ENCODE measurements around the gene EFL1.

Gene EFL1

GRCh38 chr15:82114660-82115059 is 147.9 kb downstream of the EFL1 start:
- no peak for DNase-seq

GRCh38 chr15:82113106-82113715 is 149.3 kb downstream of the EFL1 start:
- no peak for DNase-seq

DNA sequence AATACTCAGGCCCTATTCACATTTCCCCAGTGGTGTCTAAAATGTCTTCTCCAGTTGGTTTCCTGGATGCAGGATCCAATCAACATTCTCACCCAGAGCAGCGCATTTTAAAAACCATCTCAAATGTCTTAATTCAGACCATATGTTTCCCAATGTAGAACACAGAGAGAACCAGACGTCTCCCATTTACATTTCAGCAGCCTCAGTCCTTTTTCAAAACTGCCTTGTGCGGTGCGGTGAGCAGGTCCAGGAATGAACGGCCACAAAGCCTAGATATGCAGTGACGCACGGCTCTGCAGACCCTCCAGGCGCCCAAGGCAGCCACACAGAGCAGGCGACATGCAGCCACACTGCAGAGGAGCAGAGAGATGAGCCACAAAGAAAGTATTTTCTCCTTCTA is 150.6 kb downstream of the EFL1 start:
- no peak for DNase-seq

DNA sequence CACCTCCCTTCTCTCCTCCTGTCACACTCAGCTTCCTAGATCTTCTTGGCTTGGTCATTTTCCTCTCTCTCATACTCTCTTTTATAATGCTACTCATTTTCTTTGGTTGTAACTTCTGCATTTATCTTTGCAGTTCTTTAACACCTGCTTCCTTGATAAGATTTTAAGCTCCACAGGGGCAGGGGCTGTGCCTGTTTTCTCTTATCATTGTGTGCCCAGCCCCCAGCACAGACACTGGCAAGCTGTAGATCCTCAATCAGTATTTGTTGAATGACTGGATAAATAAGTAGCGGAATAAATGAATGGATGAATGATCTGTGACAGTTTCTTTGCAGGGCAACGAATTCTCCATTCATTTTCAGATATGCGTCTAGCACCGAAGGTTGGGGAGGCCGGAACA is 152.4 kb downstream of the EFL1 start:
- no peak for DNase-seq

DNA sequence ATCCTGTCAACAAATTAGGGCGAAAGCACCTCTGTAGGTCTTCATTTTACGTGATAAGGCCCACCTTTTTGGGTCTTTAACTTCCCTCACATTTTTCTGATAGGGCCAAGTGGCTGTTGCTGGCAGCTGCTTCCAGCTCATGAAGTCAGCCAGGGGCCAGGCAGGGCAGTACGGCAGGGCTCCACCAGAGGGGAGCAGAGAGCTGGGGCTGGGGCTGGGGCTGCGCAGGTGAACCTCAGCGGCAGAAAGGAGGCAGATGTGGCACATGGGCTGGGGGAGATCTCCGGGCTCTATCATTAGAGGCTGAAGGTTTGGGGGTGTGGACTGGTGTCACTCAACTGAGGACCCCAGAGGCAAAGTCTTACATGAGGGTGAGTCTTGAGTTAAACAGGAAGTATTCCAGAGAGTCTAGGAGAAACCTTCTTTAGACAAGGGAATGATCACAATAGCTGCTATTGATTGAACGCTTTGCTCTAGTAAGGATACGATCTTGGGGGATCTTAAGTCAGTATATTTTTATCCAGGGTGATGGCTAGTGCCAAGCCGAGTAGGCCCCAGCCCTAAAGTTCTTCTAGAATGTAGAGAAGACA is 153.9 kb downstream of the EFL1 start:
- DNase-seq = peak; percentile 42 to 74 (median 68)

GRCh38 chr15:82106679-82107078 is 155.9 kb downstream of the EFL1 start:
- DNase-seq = no peak

- DNase-seq = no peak
Measured at GRCh38 chr15:82105451-82106215, 156.9 kb downstream of the EFL1 start.

- DNase-seq = no peak
Measured at GRCh38 chr15:82103468-82103867, 159.1 kb downstream of the EFL1 start.

GRCh38 chr15:82100111-82100929 is 162.2 kb downstream of the EFL1 start:
- no peak for DNase-seq

DNA sequence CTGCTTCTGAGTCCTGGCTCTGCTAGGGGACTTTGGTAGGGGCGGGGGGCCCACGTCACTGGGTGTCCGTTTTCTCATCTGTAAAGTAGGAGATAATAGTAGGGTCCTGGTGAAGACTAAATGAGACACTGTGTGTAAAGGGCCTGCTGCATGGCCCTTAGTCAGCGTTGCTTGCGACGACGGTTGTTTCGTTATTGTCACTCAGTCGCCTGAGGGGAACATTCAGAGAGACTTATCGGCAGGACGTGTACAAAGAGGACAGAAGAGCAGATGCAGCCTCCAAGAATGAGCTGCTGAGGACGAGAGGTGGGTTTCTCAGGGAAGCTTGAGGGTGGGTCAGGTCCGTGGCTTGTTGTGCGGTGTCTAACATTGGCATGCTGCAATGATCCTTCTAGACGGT is 163.9 kb downstream of the EFL1 start:
- no peak for DNase-seq

- no peak for DNase-seq
Measured at GRCh38 chr15:82095803-82096202, 166.7 kb downstream of the EFL1 start.

GRCh38 chr15:82093774-82094211 is 168.7 kb downstream of the EFL1 start:
- peak in 1 of 3 donors; percentile 6 for DNase-seq

- DNase-seq = no peak
Measured at GRCh38 chr15:82093325-82093724, 169.2 kb downstream of the EFL1 start.

GRCh38 chr15:82091636-82092140 is 170.8 kb downstream of the EFL1 start:
- DNase-seq = no peak

DNA sequence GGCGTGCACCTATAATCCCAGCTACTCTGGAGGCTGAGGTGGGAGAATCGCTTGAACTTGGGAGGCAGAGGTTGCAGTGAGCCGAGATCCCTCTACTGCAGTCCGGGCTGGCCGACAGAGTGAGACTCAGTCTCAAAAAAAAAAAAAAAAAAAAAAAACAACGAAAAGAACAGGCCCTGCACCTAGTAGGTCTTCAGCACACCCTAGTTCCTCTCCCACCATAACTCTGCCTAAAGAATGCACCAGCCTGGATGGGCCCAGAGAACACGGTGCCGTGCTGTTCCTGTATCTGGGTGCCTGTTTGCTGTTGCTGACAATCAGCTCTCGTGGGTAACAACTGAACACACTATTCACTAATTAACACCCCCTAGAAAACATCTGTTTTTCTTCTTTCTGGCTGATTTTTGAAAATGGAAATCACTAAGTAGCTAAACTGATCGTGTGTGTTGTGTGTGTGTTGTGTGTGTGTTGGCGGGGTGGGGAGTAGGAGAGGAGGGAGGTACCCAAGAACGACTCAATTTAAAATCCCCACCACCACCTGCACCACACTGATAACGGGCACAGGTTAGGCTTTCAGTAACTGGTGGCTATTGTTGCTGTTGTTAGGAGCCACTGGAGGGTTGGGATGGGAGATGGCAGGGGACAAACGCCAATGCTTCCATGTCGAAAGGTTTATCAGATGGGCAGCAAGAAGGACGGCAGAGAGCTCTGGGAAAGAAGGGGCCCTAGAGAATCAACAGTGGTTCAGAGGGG is 176.1 kb downstream of the EFL1 start:
- DNase-seq = no peak

GRCh38 chr15:82081914-82082762 is 180.4 kb downstream of the EFL1 start:
- DNase-seq = peak in 2 of 3 donors; percentile 10 to 12

DNA sequence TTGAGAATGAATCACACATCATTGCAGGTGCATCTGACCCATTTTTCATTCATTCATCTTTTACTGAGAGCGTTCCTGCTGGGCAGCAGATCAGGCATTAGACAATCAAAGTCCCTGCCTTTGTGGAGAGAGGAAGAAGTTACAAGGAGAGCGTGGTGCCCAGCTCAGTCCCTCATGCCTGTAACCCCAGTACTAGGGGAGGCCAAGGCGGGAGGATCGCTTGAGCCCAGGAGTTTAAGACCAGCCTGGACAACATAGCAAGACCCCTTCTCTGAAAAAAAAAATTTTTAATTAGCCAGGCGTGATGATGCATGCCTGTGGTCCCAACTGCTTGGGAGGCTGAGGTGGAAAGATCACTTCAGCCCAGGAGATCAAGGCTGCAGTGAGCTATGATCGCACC is 181.8 kb downstream of the EFL1 start:
- DNase-seq = no peak
